Measurements from ENCODE around the gene OPALIN.

OPALIN gene, protein sequence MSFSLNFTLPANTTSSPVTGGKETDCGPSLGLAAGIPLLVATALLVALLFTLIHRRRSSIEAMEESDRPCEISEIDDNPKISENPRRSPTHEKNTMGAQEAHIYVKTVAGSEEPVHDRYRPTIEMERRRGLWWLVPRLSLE

GRCh38 chr10:96358851-96359540 lies at the start of gene OPALIN:
Gene OPALIN (minus strand): TSS chr10:96359002. CDS start chr10:96358896, 106 bp downstream.
- no peak for DNase-seq

DNA sequence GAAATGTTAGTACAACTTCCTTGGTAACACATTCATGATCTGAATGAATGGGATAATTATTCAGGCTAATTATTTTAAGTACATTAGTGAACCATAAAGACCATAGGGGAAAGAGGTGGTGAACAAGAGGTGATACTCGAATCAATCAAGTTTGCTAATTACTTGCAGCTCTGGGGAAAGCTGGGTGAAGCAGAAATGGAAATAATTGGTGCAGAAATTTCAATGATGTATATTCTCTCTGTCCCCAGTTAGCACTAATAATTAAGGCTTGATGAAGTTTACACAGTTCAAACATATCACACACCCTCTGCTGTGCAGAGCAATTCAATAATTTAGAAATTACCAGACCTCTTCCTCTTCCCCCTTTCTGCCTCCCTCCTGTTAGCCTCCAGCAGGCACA lies 49.4 kb upstream of the OPALIN start:
- DNase-seq: no peak

GRCh38 chr10:96407560-96408069 lies 48.8 kb upstream of the OPALIN start:
- DNase-seq: no peak

- no peak for DNase-seq
These were observed 47.3 kb upstream of the OPALIN start for GRCh38 chr10:96406091-96406490.

DNA sequence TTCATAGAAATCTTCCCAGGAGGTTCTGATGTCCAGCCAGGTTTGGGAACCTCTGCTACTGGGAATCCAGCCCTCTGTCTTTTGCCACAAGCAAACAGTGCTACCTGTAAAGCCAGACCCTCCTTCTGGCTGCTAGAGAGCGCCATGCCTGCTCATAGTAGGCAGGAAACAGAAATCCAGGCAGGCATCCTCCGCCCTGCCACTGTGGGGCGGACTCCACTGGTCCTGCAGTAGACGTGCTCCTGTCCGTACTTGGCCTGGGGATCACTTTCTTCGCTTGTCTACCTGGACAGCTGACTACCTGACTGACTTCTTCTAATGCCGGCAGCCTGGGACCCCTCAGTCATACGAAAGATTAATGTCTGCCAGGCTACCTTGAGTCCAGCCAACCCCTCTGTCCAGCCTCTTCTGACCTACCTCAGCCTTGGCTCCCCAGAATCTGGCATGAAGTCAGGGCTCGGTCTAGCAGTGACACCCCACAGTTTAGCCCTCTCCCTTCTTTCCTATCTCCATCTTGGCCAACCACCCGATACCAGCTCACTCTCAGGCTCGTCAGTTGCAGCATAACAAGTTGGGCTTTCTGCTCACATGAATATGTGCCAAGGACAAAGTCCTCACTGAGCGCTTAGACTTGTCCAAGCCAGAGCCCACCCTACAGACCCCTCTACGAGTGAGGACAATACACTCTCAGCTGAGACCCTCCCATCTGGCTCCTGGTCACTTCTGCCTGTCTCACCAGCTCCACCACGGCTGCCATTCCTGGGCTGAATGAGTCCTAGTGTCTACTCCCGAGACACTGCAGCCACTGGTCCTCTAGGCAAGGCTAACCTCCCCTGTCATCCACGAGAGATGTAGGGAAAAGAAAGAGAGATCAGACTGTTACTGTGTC lies 43.9 kb upstream of the OPALIN start:
- no peak for DNase-seq

GRCh38 chr10:96401036-96401435 lies 42.2 kb upstream of the OPALIN start:
- no peak for DNase-seq

- DNase-seq: no peak
These were observed 41.7 kb upstream of the OPALIN start for GRCh38 chr10:96400465-96400864.

- DNase-seq: no peak
These were observed 39.1 kb upstream of the OPALIN start for GRCh38 chr10:96397902-96398301.

GRCh38 chr10:96395931-96396877 lies 37.4 kb upstream of the OPALIN start:
- DNase-seq: peak in 1 of 2 experiments; percentile 54

GRCh38 chr10:96390460-96390864 lies 31.7 kb upstream of the OPALIN start:
- DNase-seq: peak; percentile 60 to 94

DNA sequence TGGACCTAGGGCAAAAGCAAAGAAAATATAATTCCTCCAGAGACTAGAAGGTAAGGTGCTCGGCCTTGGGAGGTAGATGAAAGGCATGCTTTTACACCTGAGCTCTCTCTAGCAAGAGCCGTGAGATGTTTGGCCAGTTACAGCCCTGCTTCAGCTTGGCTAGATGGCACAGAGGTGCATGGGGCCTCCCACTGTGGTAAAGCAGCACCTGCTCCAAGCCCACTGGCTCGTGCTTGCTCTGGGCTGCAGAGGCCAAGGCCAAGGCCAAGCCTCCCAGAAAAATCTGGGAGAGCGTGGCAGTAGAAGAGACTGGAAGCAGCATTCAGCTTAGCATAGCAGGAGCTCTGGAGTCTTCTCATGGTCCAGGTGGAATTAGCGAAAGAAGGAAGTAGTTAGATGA lies 31.0 kb upstream of the OPALIN start:
- no peak for DNase-seq

GRCh38 chr10:96387601-96388000 lies 28.8 kb upstream of the OPALIN start:
- DNase-seq: no peak

DNA sequence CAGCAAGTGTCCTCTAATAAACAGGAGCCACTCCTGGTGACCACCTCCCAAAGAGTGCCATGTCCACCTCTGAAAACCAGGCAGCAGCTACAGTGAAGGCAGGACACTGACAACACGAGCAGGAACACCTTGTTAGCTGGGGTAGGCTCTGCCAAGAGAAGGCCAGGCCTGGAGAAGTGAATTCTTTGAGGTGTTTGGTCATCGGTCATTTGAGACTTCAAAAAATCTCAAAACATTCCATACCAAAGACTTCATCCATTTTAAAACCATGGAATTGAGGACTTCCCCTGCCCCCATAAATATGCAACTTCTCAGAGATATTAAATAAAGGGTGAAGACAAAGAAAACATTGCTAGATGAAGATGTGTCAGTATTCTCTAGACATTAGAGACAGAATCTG lies 28.4 kb upstream of the OPALIN start:
- no peak for DNase-seq

- no peak for DNase-seq
These were observed 25.7 kb upstream of the OPALIN start for GRCh38 chr10:96384506-96384905.

DNA sequence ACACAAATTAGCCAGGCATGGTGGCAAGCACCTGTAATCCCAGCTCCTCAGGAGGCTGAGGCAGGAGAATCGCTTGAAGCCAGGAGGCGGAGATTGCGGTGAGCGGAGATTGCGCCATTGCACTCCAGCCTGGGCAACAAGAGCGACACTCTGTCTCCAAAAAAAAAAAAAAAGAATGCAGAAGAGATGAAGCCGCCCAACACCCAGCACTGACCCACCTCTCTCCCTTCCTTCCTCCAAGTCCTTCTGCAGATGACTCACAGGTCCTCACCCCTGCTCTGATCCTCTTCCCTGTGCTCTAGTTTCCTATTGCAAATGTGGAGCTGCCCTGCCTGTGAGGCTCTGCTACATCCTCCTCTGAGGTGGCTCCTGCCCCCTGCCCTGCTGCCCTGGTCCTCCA lies 22.0 kb upstream of the OPALIN start:
- no peak for DNase-seq

DNA sequence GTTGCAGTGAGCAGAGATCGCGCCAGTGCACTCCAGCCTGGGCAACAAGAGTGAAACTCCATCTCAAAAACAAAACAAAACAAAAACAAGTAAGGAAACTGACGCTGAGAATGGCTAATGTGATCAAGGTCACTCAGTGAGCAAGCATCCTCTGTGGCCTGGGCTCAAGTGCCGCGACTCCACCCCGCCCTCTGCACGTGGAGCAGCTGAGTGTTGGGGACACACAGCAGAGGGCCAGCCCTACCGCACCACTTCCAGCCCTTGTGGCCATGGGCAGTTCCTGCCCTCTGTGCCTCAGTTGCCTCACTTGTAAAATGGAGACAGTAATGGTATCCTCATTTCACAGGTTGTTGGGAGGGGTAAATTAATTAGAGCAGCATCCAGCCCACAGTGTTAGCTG lies 21.0 kb upstream of the OPALIN start:
- no peak for DNase-seq

DNA sequence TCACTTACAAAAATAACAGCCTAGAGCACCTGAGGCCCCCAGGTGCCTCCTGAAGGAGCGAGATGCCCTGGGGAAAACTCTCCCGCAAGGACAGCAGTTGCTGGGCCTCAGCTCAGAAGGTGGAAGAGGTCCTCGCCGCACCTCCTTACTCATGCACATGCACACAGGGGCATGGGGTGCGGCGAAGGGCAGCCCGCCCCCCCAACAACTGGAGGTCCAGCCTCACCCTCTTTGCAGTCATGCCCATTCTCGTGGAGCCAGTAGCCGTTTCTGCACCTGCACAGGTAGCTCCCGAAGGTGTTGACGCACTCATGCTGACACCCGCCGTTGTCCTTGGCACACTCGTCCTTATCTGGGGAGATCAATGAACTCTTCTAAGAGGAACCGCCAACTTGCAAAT lies 19.9 kb upstream of the OPALIN start:
- DNase-seq: no peak

GRCh38 chr10:96377816-96378294 lies 19.1 kb upstream of the OPALIN start:
- DNase-seq: no peak

- DNase-seq: no peak
These were observed 17.7 kb upstream of the OPALIN start for GRCh38 chr10:96376483-96376882.

DNA sequence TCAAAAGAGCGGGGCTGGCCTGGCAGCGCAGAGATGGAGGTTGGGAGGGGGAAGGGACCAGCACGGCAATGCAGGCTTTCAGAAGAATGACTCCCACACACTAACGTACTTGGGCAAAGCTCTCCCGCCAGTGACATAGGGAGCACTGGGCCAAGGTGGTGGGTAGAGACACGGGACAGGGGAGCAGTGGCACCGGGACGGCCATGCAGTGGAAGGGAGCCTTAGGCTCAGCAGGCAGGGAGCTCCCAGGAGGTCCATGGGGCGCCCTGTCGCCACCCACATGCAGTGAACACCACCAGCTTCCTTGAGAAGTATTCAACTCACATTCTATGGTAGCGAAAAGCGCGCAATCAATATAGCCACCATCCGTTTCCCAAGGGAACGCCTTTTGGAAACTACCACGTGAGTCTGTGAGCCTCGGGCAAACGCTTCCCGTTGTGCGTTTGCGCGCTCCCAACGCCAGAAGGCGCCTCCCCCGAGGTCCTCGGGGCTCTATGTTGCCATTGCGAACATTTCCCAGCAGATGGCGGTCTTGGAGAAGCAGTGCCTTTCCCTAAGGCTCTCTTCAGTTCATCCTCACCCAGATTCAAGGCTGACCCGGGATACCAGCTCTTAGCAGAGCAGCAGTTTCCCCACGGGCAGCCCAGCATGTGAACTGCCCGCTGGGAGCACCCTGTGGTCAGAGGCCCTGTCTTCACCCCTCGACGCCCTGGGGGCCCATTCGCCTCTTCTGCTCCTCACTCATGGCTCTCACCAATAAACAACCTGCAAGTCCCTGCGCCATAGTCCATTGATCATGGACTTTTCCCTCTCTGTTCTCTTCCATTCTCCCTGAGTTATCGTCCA lies 16.4 kb upstream of the OPALIN start:
- peak; percentile 44 to 86 for DNase-seq

DNA sequence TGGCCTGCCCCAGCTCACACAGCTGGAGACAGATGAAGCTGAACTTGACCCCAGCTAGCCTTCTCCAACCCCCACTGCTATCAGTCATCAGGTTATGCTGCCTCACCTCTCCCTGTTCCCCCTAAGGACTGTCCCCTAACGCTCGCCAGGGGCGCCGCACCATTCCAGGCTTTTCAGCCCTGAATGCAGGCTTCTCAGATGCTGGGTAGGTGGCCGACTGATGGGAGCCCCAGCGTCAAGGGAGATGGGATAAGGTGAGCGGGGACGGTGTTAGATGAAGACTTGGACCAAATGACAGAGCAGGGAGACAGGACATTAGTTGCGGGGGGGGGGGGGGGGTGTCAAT lies 15.8 kb upstream of the OPALIN start:
- no peak for DNase-seq

DNA sequence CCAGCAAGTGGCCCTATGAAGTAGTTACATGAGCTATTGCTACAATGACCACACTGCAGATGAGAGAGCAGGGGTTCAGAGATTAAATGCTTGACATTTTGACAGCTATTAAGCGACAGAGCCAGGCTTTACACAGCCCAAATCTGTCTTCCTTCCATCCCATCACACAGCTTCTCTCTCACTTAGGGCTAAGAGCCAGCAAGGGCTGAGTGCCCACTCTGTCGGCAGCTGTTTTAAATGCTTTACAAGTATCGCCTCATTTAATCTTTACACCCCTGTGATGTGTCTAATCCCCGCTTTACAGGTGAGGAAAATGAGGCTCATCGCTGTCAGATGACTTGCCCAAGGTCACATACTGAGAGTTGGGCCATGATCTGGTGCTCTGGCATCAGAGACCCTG lies 15.2 kb upstream of the OPALIN start:
- DNase-seq: no peak

All from NCI-H446 (cell line).